Fibroblast of skin of back (primary cell): Measurements from ENCODE around the gene BLACAT1.
A peak's percentile ranks its signal among the peaks of the same experiment; 100 is the strongest.
"Not testable (repeated sequence)": the region's sequence is repeated elsewhere in the genome, so short reads cannot be mapped to it uniquely, and the experiment has no call there.

Experiments
- DNase-seq: peaks from one replicate; pipeline ENCODE4 v3.0.0-alpha.2; 2013

BLACAT1 gene

GRCh38 chr1:205483372-205483771 lies 27.5 kb upstream of the BLACAT1 start:
- no peak for DNase-seq

GRCh38 chr1:205482587-205482986 lies 26.7 kb upstream of the BLACAT1 start:
- DNase-seq: not testable (repeated sequence)

DNA sequence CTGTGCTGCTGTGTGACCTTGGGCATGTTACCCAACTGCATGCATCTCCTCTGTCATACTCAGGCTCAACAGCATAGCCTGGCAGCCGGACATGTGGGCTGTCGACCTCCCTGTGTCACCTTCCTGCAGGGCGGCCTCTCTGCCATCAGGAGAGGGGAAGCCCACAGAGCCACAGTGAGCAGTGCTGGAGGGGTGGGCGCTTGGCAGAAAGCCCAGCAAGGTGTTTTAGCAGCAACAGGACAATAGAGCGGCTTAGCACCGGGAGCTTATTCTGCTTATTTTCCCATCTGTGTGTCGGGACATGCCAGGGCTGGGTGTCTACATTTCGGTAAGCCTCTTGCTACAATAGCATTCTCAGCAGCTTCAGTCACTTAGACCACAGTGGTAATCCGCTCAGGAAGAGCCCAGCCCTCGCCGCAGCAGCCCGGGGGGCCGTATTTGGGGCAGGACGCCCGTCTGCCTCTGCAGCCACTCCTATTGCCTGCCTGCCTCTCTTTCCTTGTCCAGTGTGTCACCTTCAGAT lies 25.8 kb upstream of the BLACAT1 start:
- no peak for DNase-seq

DNA sequence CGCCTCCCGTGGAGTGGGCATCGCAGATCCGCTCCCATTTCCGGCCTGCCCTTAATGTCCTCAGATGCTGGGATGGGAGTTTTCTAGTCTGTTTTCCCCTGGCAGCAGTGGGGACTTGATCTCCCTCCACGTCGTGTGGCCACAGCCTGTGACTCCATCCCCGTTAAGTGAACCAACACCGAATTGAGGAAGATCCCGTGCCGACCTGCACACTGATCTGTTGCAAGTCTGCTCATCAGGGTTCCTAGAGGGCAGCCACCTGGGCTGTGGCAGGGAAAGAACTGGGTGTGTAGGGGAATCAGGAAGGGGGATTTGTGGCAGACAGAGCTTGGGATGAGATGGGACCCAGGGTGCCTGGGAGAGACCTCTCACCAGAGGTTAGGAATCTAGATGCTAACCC lies 25.4 kb upstream of the BLACAT1 start:
- DNase-seq: no peak

- DNase-seq: no peak
Measured at GRCh38 chr1:205480349-205480985, 24.6 kb upstream of the BLACAT1 start.

DNA sequence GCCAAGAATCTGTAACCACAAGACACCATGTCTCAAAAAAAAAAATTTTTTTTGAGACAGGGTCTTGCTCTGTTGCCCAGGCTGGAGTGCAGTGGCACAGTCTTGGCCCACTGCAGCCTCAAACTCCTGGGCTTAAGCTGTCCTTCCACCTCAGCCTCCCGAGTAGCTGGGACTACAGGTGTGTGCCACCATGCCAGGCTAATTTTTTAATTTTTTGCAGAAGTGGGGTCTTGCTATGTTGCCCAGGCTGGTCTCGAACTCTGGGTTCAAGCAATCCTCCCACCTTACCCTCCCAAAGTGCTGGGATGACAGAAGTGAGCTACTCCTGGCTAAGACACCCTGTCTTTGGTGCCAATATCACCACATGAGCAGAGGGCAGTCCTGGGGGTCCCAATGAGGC lies 23.1 kb upstream of the BLACAT1 start:
- not testable (repeated sequence) for DNase-seq

DNA sequence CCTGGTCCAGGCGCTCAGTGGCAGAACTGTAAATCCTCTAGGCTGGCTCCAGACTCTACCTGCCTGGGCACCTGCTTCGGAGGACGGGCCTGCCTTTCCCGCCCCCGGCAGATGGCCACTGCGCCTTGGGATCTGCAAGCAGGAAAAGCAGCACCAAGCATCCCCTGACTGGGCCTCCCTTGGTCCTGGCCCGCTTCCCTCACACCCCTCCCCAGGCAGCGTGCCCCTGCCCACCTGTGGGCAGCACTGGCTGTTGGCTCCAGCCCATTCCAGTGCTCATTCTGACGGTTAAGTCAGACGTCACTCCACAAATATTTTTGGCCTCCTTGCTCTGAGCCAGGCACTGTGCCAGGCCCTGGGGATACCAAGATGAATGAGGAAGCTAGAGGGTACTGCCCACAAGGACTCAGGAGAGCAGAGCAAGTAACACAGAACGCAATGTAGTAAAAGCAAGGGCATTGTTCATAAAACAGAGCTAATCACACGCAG lies 22.0 kb upstream of the BLACAT1 start:
- DNase-seq: peak; percentile 73

DNA sequence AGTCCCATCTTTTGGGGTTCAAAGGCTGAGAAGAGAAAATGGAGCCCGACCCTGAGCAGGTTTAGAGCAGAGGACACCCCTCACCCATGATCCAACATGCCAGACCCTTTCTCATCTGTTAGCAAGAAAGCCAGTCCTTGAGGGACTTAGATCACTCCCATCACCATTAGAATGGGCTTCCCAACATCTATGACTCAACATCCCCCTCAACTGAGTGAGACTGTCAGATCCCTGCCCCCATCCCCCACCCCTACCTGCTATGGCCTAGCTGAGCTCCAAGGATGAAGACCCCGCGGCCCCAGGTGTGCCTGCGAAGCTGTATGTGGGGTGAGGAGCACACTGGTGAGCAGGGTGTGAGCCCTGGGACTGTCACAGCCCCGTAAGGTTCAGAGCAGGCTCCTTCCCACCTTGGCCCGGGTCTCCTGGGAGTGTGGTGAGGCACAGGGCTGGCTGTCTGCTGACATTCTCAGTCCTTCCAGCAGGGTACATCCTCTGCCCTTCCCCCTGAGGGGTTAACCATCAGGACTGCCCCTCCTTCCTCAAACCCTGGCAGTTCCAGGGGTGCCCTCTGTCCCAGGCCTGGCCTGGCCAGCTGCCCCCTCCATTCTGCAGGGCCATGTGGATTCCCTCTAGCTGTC lies 21.4 kb upstream of the BLACAT1 start:
- DNase-seq: no peak

DNA sequence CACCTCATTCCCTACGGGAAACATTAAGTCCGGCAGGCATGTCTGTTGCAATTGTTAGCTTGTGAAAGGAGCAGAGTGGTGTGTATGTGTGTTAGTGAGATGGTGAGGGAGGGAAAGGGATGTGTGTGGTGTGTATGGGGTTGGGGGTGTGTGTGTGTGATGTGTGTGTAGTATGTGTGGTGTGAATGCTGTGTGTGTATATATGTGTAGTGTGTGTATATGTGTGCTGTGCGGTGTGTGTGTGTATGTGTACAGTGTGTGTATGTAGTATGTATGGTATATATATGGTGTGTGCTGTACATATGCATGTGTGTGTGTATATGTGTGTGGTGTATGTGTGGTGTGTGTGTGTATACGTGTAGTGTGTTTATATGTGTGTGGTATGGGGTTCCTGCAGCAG lies 20.8 kb upstream of the BLACAT1 start:
- no peak for DNase-seq

DNA sequence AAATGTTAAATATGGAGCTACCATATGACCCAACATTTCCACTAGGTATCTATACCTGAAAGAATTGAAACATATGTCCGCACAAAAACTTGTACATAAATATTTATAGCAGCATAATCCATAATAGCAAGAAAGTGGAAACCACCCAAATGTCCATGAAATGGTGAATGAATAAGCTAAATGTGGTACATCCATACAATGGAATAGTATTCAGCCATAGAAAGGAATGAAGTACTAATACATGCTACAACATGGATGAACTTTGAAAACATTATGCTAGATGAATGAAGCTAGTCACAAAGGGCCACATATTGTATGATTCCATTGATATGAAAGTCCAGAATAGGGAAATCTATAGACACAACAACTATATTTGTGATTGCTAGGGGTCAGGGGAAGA lies 20.0 kb upstream of the BLACAT1 start:
- DNase-seq: no peak

- no peak for DNase-seq
Measured at GRCh38 chr1:205474571-205474970, 18.7 kb upstream of the BLACAT1 start.

GRCh38 chr1:205473966-205474365 lies 18.1 kb upstream of the BLACAT1 start:
- no peak for DNase-seq

DNA sequence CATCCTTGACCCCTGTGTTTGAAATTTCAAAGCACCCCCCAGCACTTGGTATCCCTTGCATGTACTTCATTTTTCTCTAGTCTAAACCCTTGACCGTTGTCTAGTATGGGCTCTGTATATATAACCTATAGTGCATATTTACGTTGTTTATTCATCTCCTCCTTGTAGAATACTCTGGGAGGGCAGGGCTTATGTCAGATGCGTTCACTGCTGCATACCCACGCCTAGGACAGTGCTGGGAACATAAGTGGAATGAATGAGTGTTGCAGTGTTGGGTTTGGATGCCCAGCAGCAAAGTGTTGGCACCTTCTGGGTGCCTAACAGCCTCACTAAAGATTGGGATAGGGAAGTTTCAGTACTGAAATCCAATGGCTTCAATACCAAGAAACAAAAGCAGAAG lies 17.6 kb upstream of the BLACAT1 start:
- DNase-seq: no peak

DNA sequence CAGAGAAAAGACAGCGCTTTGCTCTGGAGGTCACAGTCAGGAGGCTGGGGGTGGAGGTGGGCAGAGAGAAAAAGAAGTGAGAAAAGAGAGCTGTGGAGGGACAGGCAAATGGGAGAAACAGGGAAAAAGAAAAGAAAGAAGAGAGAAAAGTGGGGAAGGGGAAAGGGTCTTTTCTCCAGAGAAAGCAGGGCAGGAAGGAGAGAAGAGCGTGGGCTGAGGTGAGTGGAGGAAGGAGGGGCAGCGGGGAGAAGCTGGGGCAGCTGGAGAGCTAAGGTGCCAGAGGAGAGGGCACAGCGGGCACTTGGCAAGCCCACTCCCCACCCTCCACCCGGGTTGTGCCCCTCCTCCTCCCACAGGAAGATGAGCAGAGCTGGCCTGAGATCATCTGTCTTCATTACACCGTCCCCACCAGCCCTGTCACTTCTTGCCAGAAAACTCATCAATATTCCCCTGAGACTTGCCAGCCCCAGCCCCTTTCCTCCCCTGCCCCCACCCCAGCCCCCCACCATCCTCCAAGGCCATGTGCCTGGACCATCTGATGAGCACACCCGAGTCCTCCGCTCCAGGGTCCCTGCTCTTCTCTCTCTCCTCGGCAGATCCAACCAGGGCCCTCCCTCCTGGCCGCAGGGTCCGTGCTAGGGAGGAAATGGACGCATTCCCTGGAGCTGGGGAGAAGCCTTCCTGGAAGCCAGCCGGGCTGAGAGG lies 17.0 kb upstream of the BLACAT1 start:
- DNase-seq: no peak

DNA sequence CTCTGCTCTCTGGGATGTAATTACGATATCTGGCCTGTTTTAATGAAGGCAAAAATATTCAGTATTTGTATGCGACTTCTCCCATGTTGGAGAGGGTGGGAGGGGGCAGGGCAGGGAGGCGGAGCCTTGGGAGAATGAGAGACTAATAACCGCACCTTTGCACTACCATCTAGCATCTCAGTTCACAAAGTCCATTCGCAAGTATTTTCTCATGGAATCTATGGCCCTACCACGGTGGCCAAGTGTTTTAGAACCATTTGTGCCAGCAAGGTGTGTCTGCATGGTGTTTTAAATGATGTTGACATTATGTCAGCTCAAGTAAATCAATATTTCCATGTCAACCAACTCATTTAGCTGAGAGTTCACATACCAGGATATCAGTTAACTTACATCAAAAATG lies 14.3 kb upstream of the BLACAT1 start:
- no peak for DNase-seq

GRCh38 chr1:205466595-205467220 lies 10.9 kb upstream of the BLACAT1 start:
- DNase-seq: no peak

DNA sequence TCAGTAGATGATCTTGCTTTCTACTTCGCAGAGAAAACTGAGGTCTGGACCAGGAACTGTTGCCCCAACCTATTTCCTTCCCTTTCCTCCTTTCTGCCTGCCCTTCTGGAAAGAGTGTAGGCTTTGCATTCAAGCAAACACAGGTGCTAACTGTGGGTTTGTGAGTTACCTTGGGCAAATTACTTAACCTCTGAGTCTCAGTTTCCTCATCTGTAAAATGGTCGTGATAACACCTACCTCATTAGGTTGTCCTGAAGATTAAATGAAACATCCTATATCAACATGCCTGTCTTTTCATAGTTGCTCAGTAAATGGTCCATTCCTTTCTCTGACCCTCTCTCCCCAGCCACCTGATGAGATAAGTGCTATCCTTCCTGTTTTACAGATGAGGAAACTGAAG lies 9.5 kb upstream of the BLACAT1 start:
- no peak for DNase-seq

GRCh38 chr1:205458777-205459566 lies 3.1 kb upstream of the BLACAT1 start:
- DNase-seq: peak; percentile 63

DNA sequence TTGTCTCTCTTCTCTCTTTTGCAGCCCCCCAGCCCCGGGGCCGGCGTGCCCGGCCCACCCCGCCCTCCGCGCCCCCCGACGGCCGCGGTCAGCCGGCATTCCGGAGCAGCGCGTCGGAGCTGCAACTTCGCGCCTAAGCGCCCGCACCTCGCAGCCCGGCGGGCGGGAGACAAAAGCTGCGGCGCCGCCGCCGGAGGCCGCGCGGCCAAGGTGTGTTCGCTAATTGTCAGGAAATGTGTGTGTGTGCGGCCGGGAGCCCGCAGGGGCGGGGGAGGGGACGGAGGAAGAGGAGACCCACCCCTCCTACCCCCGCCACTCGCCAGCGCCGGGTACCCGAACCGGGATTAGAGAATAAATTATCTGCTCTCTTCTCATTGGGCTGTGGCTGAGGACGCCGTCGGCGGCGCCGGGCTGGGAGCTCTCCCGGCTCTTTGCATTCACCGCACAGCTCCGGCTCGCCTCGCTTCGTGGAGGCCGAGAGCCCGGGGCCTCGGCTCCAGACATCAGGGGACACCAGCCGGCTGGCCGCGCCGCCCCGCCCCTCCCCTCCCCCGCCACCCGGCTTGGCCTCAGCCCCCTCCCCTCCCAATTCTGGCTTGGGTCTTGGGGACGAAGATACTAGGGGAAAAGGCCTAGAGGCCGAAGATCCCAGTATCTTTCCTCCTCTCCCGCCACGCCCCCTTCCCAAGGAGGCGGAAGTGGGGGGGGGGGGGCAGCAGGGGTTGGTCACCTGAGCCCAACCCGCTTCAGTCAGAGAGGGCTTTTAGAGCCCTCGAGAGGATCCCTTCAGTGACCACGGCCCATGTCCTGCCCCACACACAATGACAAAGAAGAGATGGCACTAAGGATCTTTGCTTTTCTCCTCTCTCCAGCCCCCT lies 1.3 kb upstream of the BLACAT1 start:
- no peak for DNase-seq

- DNase-seq: no peak
Measured at GRCh38 chr1:205456383-205456867, 580 bp upstream of the BLACAT1 start.

DNA sequence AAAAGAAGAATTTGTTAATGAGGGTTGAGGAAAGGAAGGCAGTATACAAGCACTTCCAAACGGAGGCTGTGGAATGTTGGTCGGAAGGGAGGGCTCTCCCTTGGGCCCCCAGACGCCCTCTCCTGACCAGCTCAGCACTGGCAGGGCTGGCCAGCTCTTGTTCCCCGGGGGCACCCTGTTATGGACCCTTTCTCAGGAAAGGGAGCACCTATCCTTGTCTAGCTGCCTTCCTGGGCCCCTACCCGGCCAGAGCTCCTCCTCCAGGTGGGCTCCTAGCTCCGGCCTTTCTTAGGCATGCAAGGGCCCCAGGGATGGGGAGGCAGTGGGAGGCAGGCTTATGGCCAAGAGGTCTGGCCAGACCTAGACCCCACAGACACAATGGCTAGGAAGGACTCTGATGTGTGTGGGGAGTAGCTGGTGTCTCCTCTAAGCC lies 926 bp downstream of the BLACAT1 start:
- DNase-seq: no peak
